NCI-H2196 (cell line): ENCODE results near the gene STAG3.
"Not testable (repeated sequence)": the region's sequence is repeated elsewhere in the genome, so short reads cannot be mapped to it uniquely, and the experiment has no call there.

Experiments
- DNase-seq: peaks from one replicate; lab custom pipeline; 2025; ENCODE audit not compliant: unreplicated experiment; lab: John Stamatoyannopoulos, UW

Gene STAG3

DNA sequence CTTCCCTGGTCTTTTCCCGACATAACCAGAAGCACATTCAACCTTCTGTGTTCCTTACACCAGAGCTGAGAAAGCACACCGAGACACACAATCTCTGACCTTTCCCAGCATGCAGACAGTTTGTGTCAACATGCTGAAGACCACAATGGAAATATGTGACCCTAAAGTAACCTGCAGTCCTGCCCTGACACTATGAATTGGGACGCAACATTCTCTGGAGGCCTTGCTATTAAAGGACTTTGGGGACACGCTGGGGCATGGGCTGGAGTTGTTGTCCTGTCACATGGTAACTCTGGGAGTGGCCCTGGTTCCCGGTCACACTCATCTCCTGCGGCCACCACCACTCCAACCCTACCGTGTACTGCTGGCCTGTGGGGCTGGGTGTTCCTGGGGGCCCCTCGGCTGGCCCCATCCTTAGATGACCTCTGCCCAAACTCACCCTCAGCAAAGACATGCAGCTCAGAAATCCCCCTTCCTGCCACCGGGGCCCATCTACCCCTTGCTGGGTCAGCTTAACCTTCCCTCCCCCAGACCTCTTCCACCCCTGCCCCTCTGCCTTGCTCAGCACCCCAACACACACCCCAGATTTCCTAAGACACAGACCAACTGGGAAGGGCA lies 67.4 kb downstream of the STAG3 start:
- not testable (repeated sequence) for DNase-seq

DNA sequence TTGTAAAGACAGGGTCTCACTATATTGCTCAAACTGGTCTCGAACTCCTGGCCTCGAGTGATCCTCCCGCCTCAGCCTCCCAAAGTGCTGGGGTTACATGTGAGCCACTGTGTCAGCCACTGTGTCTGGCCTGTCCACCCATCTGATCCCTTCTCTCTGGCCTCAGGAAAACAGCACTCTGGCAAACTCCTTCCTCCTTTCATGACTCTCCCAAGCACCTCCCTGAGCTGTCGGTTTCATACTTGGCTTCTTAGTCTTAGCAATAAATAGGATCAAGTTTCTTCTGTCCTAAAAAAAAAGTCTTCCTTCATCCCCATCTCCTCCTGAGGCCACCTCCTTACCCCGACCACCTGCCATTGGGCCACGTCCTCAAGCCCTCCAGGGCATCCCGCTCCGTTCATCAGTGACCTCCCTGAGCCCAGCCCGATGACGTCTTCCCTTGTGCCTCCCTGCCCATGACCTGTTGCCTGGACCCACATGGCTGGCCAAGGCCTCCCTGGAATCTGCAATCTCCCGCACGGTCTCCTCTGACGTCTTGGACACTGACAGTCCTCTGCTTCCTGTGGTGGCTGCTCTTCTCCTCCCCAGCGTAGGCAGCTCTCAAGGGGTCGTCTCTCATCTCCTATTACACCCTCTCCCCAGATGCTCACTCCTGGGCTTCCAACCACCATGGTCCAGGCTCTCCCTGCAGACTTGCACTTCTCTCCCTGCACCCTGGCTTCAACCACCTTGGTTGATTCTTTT lies 68.6 kb downstream of the STAG3 start:
- not testable (repeated sequence) for DNase-seq

DNA sequence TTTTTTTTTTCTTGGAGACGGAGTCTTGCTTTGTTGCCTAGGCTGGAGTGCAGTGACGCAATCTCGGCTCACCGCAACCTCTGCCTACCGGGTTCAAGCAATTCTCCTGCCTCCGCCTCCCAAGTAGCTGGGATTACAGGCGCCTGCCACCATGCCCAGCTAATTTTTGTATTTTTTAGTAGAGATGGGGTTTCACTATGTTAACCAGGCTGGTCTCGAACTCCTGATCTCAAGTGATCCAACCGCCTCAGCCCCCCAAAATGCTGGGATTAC lies 69.1 kb downstream of the STAG3 start:
- DNase-seq = not testable (repeated sequence)

DNA sequence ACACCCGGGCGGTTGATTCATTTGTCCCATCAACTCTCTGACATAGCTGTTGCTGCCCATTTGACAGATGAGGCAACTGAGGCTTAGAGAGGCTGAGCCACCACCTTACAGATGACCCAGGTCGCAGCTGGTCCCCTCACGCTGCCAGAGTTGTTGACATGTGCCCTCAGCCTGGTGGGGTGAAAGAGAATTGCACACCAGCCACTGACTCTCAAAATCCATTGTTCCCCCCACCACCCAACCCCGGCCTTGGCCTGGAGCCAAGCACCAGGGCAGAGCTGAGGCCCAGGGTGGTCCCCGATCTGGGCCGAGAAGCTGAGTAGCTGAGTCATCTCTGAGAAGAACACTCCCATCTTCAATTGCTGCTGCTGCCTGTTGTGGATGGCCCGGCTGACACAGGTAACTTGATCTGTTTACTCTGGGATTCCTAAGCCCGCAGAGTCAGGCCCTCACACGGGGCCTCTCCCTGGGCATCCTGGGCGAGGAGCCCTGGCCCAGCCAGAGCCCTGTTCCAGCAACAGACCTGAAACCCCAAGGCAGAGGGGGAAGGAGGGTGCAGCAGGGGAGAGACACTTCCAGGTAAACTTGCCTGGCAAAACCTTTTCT lies 69.5 kb downstream of the STAG3 start:
- DNase-seq = peak; percentile 87

DNA sequence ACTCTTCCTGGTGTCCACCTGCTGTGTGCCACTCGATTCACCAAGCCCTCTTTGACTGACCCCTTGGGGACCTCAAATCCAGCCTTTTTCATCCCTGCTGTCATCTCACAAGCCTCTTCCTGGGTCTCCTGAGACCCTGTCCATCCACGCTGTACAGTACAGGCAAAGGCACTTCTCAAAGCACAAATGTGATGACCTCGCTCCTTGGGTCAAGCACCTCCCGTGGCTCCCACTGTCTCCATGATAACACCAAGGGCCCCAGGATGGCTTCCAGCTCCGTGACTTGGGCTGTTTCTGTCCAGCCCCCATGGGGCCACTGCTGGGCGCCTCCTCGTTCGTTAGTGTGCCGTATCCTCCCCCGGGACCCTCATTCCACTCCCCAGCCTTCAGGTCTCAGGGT lies 70.8 kb downstream of the STAG3 start:
- no peak for DNase-seq

DNA sequence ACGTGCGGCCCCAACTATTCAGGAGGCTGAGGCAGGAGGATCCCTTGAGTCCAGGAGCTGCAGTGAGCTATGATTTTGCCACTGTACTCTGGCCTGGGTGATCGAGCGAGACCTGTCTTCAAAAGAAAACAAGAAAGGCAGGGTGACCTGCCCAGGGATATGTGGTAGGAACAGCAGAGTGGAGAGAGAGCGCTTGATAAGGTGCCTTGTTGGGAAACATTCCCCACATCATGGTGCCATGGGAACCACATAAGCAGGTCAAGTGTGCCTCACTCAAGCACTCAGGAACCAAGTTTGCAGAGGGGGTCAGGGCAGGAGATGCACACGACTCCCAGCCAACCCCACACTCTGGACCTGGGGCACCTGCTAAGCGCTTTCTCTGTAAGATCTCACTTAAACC lies 79.3 kb downstream of the STAG3 start:
- DNase-seq = no peak

DNA sequence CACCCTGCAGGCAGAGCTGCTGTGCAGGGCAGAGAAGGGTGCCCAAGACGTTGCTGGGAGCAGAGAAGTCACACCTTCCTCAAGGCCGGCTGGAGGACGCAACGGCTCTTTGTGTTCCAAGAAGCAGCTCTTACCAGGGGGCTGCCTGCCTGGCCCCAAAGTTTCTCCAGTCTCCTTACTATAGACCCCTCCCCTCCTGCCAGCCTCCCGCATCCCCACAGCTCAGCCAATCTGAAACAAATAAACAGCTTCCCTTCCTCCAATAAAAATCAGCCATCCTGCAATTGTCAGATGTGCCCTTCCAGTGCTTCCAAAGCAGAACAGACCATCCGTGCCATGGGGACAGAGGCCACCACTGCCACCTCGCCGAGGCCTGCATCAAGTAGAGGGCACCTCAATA lies 82.3 kb downstream of the STAG3 start:
- DNase-seq = not testable (repeated sequence)

DNA sequence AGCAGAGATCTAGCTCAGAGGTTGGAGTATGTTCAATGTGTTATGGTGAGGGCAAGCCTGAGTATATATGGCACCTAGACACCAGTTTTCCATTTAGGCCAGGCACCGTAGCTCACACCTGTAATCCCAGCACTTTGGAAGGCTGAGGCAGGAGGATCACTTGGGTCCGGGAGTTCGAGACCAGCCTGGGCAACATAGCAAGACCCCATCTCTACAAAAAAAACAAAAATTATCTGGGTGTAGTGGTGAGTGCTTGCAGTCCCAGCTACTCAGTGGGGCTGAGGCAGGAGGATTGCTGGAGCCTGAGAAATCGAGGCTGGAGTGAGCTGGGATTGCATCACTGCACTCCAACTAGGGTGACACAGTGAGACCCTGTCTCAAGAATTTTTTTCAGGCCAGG lies 85.2 kb downstream of the STAG3 start:
- DNase-seq = not testable (repeated sequence)
